Ecto neural progenitor cell (in vitro differentiated cells): Measurements from ENCODE around the gene CSNK1D.

ENCODE experiments used
- DNase-seq: peaks from one replicate; pipeline ENCODE4 v3.0.0-alpha.2; 2018; ENCODE audit warnings: low spot score

CSNK1D gene

DNA sequence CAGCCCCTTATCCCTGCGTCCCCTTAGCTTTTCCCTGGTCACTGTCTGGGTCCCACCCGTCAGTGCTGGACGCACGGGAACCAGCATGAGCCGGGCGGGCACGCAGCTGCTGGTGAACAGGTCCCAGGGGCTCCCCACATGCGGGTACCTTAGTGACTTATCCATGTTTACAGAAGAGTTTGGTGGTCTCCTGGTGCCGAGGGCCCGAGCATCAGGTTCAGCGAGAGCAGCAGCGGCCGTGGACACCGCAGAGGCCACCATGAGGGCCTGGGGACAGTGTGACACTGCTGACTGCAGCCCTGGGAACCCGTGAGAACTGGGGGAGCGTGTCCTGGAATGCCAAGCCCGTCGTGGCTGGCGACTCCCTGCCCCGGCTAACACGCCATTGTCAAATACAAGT lies 37.4 kb upstream of the CSNK1D start:
- DNase-seq = no peak

GRCh38 chr17:82309656-82310570 lies 36.4 kb upstream of the CSNK1D start:
- DNase-seq = no peak

- DNase-seq = no peak
Measured at GRCh38 chr17:82305727-82306300, 32.3 kb upstream of the CSNK1D start.

GRCh38 chr17:82304826-82305726 lies 31.6 kb upstream of the CSNK1D start:
- DNase-seq = no peak

- no peak for DNase-seq
Measured at GRCh38 chr17:82303944-82304808, 30.7 kb upstream of the CSNK1D start.

DNA sequence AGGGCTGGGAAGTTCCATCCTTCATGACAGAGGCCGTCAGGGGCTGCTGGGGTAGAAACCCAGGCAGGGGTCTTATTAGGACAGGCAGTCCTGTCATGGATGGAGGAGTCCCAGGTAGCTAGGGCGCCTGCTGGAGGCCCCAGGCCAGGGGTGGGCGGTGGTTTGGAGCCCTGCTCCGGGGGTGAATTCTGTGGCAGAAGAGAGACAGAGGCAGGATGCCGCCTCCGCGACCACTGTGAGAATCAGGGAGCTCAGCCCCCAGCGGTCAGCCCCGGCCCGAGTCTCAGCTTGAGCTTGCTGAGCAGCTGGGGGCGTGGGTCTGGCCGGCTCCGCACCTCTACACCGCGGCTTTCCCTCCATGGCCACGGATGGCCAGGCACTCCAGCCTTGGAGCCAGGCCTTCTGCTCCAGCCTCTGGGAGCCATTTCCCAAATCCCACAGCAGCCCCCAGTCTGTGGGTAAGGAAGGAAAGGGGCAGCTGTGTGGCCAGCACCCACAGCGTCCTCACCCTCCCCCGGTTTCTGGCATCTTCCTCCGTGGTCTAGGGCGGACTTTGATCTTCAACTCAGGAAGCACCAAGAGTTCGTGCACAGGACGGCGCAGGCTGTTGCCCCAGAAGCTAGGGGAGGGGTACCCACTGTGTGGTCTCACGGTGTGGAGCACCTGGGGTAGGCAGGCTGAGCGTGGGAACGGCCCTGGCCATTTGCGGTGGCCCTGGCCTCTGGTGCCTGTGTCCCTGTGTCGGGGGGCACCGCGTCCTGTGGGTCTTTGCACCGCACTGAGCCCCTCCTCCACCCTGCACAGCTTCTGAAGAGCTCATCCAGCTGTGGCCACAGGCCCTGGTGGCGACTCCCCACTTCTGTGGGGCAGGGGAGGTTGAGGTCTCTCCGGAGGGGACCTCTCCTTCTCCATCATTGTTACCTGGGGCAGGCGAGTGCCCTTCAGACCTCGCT lies 29.8 kb upstream of the CSNK1D start:
- DNase-seq = no peak

GRCh38 chr17:82302568-82302963 lies 29.1 kb upstream of the CSNK1D start:
- DNase-seq = no peak

DNA sequence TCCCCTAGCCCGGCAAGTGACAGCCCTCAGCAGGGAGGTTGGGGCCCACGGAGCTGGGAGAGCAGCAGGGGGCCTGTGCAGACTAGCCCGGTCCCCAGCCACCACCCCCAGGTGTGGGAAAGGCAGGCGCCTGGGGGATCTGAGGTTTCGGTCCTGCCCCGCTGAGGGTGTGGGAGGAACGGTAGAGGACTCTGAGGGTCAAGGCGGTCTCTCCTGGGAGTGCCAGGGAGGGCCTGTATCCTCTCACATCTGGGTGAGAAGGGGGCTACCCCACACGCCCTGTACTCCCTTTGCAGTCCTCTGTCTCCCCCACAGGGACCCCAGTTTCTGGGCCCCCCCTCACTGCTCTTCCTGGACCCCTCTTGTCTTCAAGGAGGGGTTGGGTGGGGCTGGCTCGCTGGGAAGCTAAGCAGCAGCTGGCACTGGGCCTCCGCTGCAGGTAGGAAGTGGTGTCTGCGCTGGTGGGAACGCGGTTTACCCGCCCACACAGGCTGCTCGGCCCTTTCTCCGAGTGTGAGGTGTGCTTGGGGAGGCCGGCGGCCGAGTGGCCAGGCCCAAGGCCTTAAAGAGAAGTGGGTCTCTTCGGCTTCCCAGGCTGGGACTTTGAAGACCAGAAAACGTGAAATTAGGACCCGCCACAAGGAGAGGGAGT lies 28.5 kb upstream of the CSNK1D start:
- no peak for DNase-seq

- no peak for DNase-seq
Measured at GRCh38 chr17:82301300-82301915, 27.9 kb upstream of the CSNK1D start.

DNA sequence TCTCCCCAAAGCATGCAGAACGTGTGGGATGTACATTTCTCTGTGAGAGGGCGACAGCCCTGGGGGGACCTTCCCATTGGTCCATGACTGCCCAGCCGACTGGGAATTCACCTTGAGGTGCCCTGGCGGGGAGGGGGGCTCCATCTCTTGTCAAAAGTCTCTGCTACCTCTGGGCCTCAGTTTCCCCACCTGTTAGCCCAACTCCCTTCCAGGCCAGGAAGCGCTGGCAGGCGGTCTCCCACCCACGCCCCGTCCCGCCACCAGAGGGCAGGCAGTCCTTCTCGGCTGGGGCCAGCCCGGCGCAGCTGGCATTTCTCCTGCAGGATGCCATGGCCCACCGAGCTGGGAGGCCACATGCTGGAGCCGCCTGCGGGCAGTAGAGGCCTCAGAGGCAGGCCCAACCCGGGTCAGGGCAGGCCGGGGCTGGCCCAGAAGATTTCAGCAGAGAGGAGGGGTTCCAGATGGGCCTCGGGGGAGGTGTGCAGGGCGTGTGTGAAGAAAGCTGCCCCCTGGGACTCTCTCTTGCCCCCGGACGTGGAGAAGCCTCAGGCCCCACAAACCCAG lies 27.3 kb upstream of the CSNK1D start:
- DNase-seq = peak; percentile 85

- DNase-seq = no peak
Measured at GRCh38 chr17:82300228-82300627, 26.7 kb upstream of the CSNK1D start.

- DNase-seq = no peak
Measured at GRCh38 chr17:82299452-82299851, 26.0 kb upstream of the CSNK1D start.

GRCh38 chr17:82298538-82299421 lies 25.3 kb upstream of the CSNK1D start:
- DNase-seq = no peak

GRCh38 chr17:82297714-82298537 lies 24.4 kb upstream of the CSNK1D start:
- no peak for DNase-seq

DNA sequence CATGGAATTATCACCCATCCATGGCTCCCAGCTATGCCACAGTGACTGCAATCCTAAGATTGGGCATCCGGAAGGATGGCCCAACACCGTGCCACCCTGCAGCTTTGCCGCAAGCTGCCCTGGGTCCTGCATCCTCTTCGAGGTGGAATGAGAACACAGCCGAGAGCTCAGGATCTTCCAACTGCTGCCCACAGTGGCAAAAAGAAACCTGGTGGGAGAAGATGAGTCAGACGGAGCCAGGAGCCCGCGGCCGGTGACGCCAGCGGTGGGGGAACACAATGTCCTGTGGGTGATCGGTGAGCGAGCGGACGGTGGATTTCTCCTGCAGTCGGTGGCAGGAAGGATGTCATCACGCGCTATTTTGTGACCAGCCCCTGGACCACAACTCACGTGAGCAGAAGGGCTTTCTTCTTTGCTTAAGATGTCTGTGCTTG lies 23.8 kb upstream of the CSNK1D start:
- no peak for DNase-seq

DNA sequence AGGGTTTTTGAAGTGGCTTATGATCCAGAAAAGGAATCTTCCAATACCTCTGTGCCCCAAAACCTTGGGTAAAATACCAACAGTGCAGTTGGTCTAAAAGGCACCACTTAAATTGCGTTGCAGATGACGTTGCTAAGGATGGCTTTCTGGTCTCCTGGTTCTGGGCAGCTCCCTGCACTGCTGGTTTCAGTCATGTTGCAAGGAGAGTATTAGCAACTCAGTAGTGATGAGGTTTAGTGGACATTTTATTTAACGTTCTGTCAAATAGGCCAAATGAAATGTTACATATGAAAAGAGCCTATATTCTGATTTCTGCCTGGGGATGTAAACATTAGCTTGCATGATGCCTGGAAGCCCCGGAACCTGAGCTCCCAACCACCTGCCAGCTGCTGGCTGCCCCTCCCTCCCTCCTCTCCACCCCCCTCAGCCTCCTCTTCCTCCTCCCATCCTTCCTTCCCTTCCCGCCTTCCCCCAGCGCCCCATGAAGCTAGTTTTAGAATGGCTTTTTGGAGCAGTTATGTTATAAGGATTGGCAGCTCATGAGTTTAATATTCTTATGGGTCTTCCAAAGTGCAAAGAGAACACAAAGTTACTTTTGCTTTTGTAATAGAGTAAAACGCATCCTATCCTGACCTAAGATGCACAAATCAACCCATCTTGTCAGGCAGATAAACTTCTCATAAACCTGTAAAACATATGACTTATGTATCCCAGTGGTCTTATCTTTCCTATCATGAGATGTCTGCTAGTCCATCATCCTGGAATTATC lies 23.2 kb upstream of the CSNK1D start:
- DNase-seq = no peak
